ENCODE measurements around the gene MPV17. TPM values are rescaled to one million over a fixed set of nuclear protein-coding genes. Genes with fewer than 3 reads are reported as not detected.

Gene MPV17
- polyA plus RNA-seq, 1 donor (not counting 4 experiments of a cell fraction or from before 2014, with no cell fraction given): 125 TPM

DNA sequence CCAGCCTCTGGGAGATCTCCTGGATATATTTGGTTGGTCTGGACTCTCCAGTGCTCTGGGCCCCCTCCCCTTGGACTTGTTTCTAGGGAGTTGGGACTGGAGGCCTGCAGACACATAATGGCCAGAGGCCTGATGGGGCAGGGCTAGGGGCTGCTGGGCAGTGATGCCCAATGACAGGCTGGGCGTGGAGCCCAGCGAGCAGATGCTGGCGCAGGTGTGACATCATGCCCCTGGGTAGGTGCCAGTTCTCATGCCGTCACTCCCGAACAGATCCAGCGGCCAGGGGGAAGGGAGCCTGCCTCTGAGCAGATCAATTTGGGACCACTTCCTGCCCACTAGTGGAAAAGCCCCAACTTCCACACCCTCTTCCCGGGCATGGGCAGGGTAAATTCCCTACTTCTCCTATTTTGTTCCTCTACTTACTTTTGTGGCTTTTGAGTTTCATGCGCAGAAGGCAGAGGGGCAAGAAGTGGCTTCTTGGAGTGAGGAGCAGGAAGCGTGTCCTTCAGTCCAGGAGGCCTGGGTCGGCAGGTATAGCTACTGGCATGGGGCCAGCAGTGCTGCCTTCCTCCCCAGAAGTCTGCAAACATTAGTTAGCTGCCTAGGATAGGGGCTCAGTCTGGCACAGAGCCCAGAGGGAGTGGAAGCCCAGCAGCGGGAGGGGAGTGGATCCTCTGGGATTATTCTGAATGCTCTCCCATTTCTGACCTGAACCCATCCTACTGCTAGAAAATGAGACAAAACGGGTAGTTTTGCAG is 6.1 kb downstream of the MPV17 start:
- DNase-seq (ENCODE audit: low read depth, low spot score) (no peak), FAIRE-seq (no peak)
- peaks cover 9% of the 10 kb centered on the region for H4K20me1 ChIP-seq (ENCODE audit: control insufficient read depth, extremely low read depth, insufficient read depth, low read length)
- no peak overlapping the region for H3K4me3 ChIP-seq (ENCODE audit: control insufficient read depth in 2 of 3, extremely low read depth in 1 of 3, insufficient read depth in 2 of 3, low read depth in 1 of 3, low read length in 3 of 3)
- peaks cover 5 to 13% of the 10 kb centered on the region in 2 experiments for H3K36me3 ChIP-seq (ENCODE audit: control insufficient read depth in 2 of 2, extremely low read depth in 1 of 2, insufficient read depth in 2 of 2, low read length in 2 of 2)
- no peak overlapping the region for H3K27ac ChIP-seq (ENCODE audit: control insufficient read depth, insufficient read depth, low read length)
- no peak overlapping the region for H2AFZ ChIP-seq (ENCODE audit: control insufficient read depth, low read length)
- no peaks in the 10 kb centered on the region for H3K9me1 ChIP-seq (ENCODE audit: control insufficient read depth, extremely low read depth, insufficient read depth, low read length)
- H3K4me2 ChIP-seq (ENCODE audit: control insufficient read depth, extremely low read depth, insufficient read depth, low read depth, low read length): no peak overlapping the region
- dilution Hi-C loops (cut with MboI; ENCODE audit: extremely low pct_ligation_motif_present, low sequenced_read_pairs): no loop called here
- TF ChIP-seq, protein P1, sequence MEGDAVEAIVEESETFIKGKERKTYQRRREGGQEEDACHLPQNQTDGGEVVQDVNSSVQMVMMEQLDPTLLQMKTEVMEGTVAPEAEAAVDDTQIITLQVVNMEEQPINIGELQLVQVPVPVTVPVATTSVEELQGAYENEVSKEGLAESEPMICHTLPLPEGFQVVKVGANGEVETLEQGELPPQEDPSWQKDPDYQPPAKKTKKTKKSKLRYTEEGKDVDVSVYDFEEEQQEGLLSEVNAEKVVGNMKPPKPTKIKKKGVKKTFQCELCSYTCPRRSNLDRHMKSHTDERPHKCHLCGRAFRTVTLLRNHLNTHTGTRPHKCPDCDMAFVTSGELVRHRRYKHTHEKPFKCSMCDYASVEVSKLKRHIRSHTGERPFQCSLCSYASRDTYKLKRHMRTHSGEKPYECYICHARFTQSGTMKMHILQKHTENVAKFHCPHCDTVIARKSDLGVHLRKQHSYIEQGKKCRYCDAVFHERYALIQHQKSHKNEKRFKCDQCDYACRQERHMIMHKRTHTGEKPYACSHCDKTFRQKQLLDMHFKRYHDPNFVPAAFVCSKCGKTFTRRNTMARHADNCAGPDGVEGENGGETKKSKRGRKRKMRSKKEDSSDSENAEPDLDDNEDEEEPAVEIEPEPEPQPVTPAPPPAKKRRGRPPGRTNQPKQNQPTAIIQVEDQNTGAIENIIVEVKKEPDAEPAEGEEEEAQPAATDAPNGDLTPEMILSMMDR (optimal IDR thresholded peaks at IDR 0.05 in 1 of 3, IDR thresholded peaks at IDR 0.05 in 1 of 3, conservative IDR thresholded peaks at IDR 0.05 in 1 of 3; ENCODE audit: extremely low read depth in 1 of 3, insufficient read depth in 2 of 3, low read length in 3 of 3): no peak
- no peak for TF ChIP-seq EZH2 (IDR thresholded peaks at IDR 0.05; ENCODE audit: low read length)
- H3K27me3 ChIP-seq (ENCODE audit: control insufficient read depth, extremely low read depth, insufficient read depth, low read length): no peaks in the 10 kb centered on the region
- peaks cover 15% of the 10 kb centered on the region for H3K4me1 ChIP-seq (ENCODE audit: control insufficient read depth, extremely low read depth, insufficient read depth, low read length)
- H3K79me2 ChIP-seq (ENCODE audit: control insufficient read depth, insufficient read depth, low read length): peaks cover under 1% of the 10 kb centered on the region
- H3K9ac ChIP-seq (ENCODE audit: control insufficient read depth, extremely low read depth, insufficient read depth, low read length): no peak overlapping the region
- H3K9me3 ChIP-seq (ENCODE audit: control insufficient read depth, low read depth, low read length): no peaks in the 10 kb centered on the region

DNA sequence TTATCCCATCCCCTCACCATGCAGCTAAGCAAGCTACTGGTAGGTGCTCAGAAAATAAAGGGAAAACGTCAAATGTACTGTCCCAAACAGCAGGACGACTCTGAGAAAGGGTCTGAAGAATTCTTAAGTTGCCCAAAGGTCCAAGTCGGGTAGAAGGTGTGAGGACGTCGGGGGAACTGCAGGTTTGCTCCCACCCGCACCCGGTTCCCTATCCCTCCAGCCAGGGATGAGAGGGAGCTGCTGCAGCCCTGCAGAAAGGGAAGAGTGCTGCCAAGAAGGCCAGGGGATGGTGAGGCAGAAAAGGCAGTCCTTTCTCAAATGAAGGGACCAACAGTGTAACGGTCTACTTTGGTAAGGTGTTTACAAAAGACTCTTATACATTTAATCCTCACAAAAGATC is 7.8 kb downstream of the MPV17 start:
- Histone ChIP-seq H3K36me3 (ENCODE audit: control insufficient read depth in 2 of 2, extremely low read depth in 1 of 2, insufficient read depth in 2 of 2, low read length in 2 of 2) (peaks cover 6 to 15% of the 10 kb centered on the region in 2 experiments), H3K4me2 (ENCODE audit: control insufficient read depth, extremely low read depth, insufficient read depth, low read depth, low read length) (no peak overlapping the region), H3K9ac (ENCODE audit: control insufficient read depth, extremely low read depth, insufficient read depth, low read length) (no peak overlapping the region), H3K27ac (ENCODE audit: control insufficient read depth, insufficient read depth, low read length) (no peak overlapping the region), H3K4me1 (ENCODE audit: control insufficient read depth, extremely low read depth, insufficient read depth, low read length) (no peaks in the 10 kb centered on the region), H3K9me1 (ENCODE audit: control insufficient read depth, extremely low read depth, insufficient read depth, low read length) (no peaks in the 10 kb centered on the region), H3K79me2 (ENCODE audit: control insufficient read depth, insufficient read depth, low read length) (no peaks in the 10 kb centered on the region), H3K9me3 (ENCODE audit: control insufficient read depth, low read depth, low read length) (no peaks in the 10 kb centered on the region), H4K20me1 (ENCODE audit: control insufficient read depth, extremely low read depth, insufficient read depth, low read length) (peaks cover 6% of the 10 kb centered on the region), H2AFZ (ENCODE audit: control insufficient read depth, low read length) (no peak overlapping the region), H3K27me3 (ENCODE audit: control insufficient read depth, extremely low read depth, insufficient read depth, low read length) (no peaks in the 10 kb centered on the region), H3K4me3 (ENCODE audit: control insufficient read depth in 2 of 3, extremely low read depth in 1 of 3, insufficient read depth in 2 of 3, low read depth in 1 of 3, low read length in 3 of 3) (no peak overlapping the region)
- dilution Hi-C loops (cut with MboI; ENCODE audit: extremely low pct_ligation_motif_present, low sequenced_read_pairs): no loop called here
- DNase-seq (ENCODE audit: low read depth, low spot score) (no peak), FAIRE-seq (no peak)
- TF ChIP-seq, protein P1 (optimal IDR thresholded peaks at IDR 0.05 in 1 of 3, IDR thresholded peaks at IDR 0.05 in 1 of 3, conservative IDR thresholded peaks at IDR 0.05 in 1 of 3; ENCODE audit: extremely low read depth in 1 of 3, insufficient read depth in 2 of 3, low read length in 3 of 3): no peak
